HG02588 (cell line): Measurements from ENCODE around the gene TNRC6A.
"Not testable (repeated sequence)": the region's sequence is repeated elsewhere in the genome, so short reads cannot be mapped to it uniquely, and the experiment has no call there.

Experiments used
- ATAC-seq: cut with Tn5 transposase; IDR thresholded peaks from one replicate; pipeline ENCODE4 v1.9.1; 2021; ENCODE audit warnings: mild to moderate bottlenecking, moderate library complexity; ENCODE audit not compliant: unreplicated experiment

The TNRC6A gene

GRCh38 chr16:24810951-24811843, 81.7 kb downstream of the TNRC6A start:
- ATAC-seq: no peak

GRCh38 chr16:24812813-24813212, 83.4 kb downstream of the TNRC6A start:
- not testable (repeated sequence) for ATAC-seq

GRCh38 chr16:24815021-24815420, 85.6 kb downstream of the TNRC6A start:
- no peak for ATAC-seq

GRCh38 chr16:24816688-24817087, 87.2 kb downstream of the TNRC6A start:
- ATAC-seq: no peak

GRCh38 chr16:24819462-24820040, 90.1 kb downstream of the TNRC6A start:
- ATAC-seq: no peak

- ATAC-seq: no peak
Observed at GRCh38 chr16:24820522-24820921, 91.1 kb downstream of the TNRC6A start.

- ATAC-seq: no peak
Observed at GRCh38 chr16:24821129-24821528, 91.7 kb downstream of the TNRC6A start.

GRCh38 chr16:24822542-24822941, 93.1 kb downstream of the TNRC6A start:
- ATAC-seq: no peak

GRCh38 chr16:24822974-24823373, 93.5 kb downstream of the TNRC6A start:
- no peak for ATAC-seq

GRCh38 chr16:24825696-24826095, 96.2 kb downstream of the TNRC6A start:
- no peak for ATAC-seq

GRCh38 chr16:24826096-24826690, 96.7 kb downstream of the TNRC6A start:
- no peak for ATAC-seq

GRCh38 chr16:24826817-24827566, 97.5 kb downstream of the TNRC6A start:
- ATAC-seq: no peak

GRCh38 chr16:24829153-24829552, 99.7 kb downstream of the TNRC6A start:
- ATAC-seq: no peak

GRCh38 chr16:24833352-24833751, 103.9 kb downstream of the TNRC6A start:
- ATAC-seq: no peak

GRCh38 chr16:24834459-24835335, 105.2 kb downstream of the TNRC6A start:
- ATAC-seq: no peak

GRCh38 chr16:24836836-24837235, 107.4 kb downstream of the TNRC6A start:
- ATAC-seq: no peak

GRCh38 chr16:24837969-24838368, 108.5 kb downstream of the TNRC6A start:
- ATAC-seq: no peak

- no peak for ATAC-seq
Observed at GRCh38 chr16:24838554-24839266, 109.3 kb downstream of the TNRC6A start.

- ATAC-seq: no peak
Observed at GRCh38 chr16:24839347-24839972, 110.0 kb downstream of the TNRC6A start.
